ENCODE data around the gene TCP11L1.

The TCP11L1 gene

GRCh38 chr11:33039274-33040032, at the start of gene TCP11L1:
TSS of gene TCP11L1 (plus strand) at chr11:33039572. CDS start at chr11:33043774, 4,202 bp downstream.
- H3K36me3 ChIP-seq, result peaks cover 0 to 6% (median 0%) of the 10 kb centered on the region in 3 donors
- peak within 1 kb of the TSS; percentile 95 to 96 for H3K27ac ChIP-seq
- no peaks in the 10 kb centered on the region for H3K27me3 ChIP-seq
- H3K4me1 ChIP-seq, result peaks cover 0 to 15% (median 8%) of the 10 kb centered on the region in 4 donors
- no peak for TF ChIP-seq CTCF (IDR thresholded peaks at IDR 0.05)
- peak within 1 kb of the TSS; percentile 86 to 95 for H3K4me3 ChIP-seq
- intact Hi-C loops (cut with DNase I; ENCODE audit: low total_unique reads), result no loop called here
- no peaks in the 10 kb centered on the region for H3K9me3 ChIP-seq
- DNase-seq, result peak; percentile 93 to 94

- no peak for TF ChIP-seq CTCF (IDR thresholded peaks at IDR 0.05)
- Histone ChIP-seq H3K27ac (no peak overlapping the region), H3K9me3 (peaks cover 0 to 4% (median 0%) of the 10 kb centered on the region in 3 donors), H3K4me1 (no peaks in the 10 kb centered on the region), H3K36me3 (no peaks in the 10 kb centered on the region), H3K4me3 (no peak overlapping the region), H3K27me3 (no peaks in the 10 kb centered on the region)
- DNase-seq, result no peak
- intact Hi-C loops (cut with DNase I; ENCODE audit: low total_unique reads), result no loop called here
Measured at GRCh38 chr11:32990481-32990880, 48.9 kb upstream of the TCP11L1 start.

GRCh38 chr11:32991427-32991826, 47.9 kb upstream of the TCP11L1 start:
- TF ChIP-seq CTCF (IDR thresholded peaks at IDR 0.05), result no peak
- H3K27ac ChIP-seq, result no peak overlapping the region
- DNase-seq, result no peak
- H3K27me3 ChIP-seq, result no peaks in the 10 kb centered on the region
- H3K4me1 ChIP-seq, result no peaks in the 10 kb centered on the region
- H3K36me3 ChIP-seq, result no peaks in the 10 kb centered on the region
- intact Hi-C loops (cut with DNase I; ENCODE audit: low total_unique reads), result no loop called here
- H3K9me3 ChIP-seq, result peaks cover 0 to 4% (median 0%) of the 10 kb centered on the region in 3 donors
- H3K4me3 ChIP-seq, result no peak overlapping the region

- Histone ChIP-seq H3K4me3 (no peak overlapping the region), H3K36me3 (no peaks in the 10 kb centered on the region), H3K4me1 (no peaks in the 10 kb centered on the region), H3K27me3 (no peaks in the 10 kb centered on the region), H3K9me3 (peaks cover 0 to 4% (median 0%) of the 10 kb centered on the region in 3 donors), H3K27ac (no peak overlapping the region)
- intact Hi-C loops (cut with DNase I; ENCODE audit: low total_unique reads), result no loop called here
- no peak for DNase-seq
- TF ChIP-seq CTCF (IDR thresholded peaks at IDR 0.05), result no peak
Measured at GRCh38 chr11:32991898-32992297, 47.5 kb upstream of the TCP11L1 start.

GRCh38 chr11:33000181-33000580, 39.2 kb upstream of the TCP11L1 start:
- H3K4me1 ChIP-seq, result no peaks in the 10 kb centered on the region
- no peak for DNase-seq
- no peak for TF ChIP-seq CTCF (IDR thresholded peaks at IDR 0.05)
- no peak overlapping the region for H3K27ac ChIP-seq
- H3K27me3 ChIP-seq, result no peaks in the 10 kb centered on the region
- H3K4me3 ChIP-seq, result no peak overlapping the region
- H3K9me3 ChIP-seq, result no peaks in the 10 kb centered on the region
- intact Hi-C loops (cut with DNase I; ENCODE audit: low total_unique reads), result no loop called here
- H3K36me3 ChIP-seq, result no peaks in the 10 kb centered on the region

Data from tibial artery (tissue), 4 donors.